Dedifferentiated amniotic fluid mesenchymal stem cell (primary cell): ENCODE data around the gene DUSP8.
"Not testable (repeated sequence)": the region's sequence is repeated elsewhere in the genome, so short reads cannot be mapped to it uniquely, and the experiment has no call there.

Source experiments
- DNase-seq: peaks from one replicate; pipeline ENCODE4 v3.0.0-alpha.2; 2016; ENCODE audit errors: extremely low spot score

Gene DUSP8

GRCh38 chr11:1589191-1589963 lies 17.3 kb upstream of the DUSP8 start:
- DNase-seq = not testable (repeated sequence)

DNA sequence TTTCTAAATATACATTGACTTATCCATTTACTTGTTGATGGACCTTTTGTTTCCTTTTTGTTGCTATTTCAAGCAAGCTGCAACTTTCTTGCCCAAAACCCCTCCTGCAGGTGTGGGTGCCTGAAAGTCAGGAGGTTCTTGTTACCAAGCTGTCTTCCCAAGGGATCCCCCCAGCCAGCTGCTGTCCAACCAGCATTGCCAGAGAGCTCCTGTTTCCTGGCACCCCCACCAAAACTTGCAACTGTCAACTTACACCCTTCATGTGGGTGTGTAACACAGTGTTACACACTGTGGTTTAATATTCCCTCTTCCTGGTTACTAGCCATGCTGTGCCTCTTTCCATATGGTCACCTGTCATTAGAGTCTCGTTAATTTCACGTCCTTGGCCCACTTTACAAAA lies 14.6 kb upstream of the DUSP8 start:
- DNase-seq = no peak

DNA sequence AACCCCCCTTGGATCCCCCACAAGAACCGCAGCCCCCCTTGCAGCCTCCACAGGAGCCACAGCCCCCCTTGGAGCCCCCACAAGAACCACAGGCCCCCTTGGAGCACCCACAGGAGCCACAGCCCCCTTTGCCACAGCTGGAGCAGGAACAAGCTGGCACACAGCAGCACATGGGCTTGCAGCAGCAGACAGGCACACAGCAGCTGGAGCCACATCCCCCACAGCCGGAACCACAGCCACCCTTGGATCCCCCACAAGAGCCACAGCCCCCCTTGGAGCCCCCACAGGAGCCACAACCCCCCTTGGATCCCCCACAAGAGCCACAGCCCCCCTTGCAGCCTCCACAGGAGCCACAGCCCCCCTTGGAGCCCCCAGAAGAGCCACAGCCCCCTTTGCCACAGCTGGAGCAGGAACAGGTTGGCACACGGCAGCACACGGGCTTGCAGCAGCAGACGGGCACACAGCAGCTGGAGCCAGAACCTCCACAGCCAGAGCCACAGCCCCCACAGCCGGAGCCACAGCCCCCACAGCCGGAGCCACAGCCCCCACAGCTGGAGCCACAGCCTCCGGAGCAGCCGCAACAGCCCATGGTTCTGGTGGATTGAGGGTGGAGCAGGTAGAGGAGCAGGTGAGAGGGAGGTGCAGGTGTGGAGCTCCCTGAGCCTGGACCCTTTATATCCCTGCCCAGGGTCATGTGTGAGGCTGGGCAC lies 12.7 kb upstream of the DUSP8 start, which contains the start of gene KRTAP5-1:
Gene KRTAP5-1 (minus strand): TSS at position 623 of the 710 bp plus-strand sequence. CDS start 34 bp downstream, at position 589.
- DNase-seq = not testable (repeated sequence)

GRCh38 chr11:1582909-1583308 lies 10.8 kb upstream of the DUSP8 start:
- not testable (repeated sequence) for DNase-seq

GRCh38 chr11:1581976-1582375 lies 9.9 kb upstream of the DUSP8 start:
- DNase-seq = no peak

GRCh38 chr11:1576825-1577224 lies 4.8 kb upstream of the DUSP8 start:
- no peak for DNase-seq

DNA sequence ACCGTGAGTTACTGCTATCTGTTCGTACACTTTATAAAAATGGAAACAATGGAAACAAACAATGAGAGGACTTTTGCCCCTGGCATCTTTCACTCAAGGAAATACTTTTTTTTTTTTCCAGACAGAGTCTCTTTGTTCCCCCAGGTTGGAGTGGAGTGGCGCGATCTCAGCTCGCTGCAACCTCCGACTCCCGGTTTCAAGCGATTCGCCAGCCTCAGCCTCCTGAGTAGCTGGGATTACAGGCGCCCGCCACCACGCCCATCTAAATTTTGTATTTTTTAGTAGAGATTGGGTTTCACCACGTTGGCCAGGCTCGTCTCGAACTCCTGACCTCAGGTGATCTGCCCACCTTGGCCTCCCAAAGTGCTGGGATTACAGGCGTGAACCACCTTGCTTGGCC lies 3.7 kb upstream of the DUSP8 start:
- DNase-seq = not testable (repeated sequence)

DNA sequence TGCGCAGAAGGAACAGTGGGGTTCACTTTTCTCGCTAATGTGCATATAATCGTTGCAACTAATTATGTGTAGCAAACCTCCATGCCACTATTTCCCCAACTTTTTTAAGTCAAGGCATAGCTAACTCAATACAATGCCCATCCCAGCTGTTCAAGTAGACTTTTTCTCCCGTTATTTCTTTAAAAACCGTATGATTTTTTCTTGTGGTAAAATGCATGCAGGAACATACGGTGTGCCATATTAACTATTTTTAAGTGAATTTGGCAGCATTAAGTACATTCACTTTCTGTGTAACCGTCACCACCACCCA lies 2.8 kb upstream of the DUSP8 start:
- no peak for DNase-seq

DNA sequence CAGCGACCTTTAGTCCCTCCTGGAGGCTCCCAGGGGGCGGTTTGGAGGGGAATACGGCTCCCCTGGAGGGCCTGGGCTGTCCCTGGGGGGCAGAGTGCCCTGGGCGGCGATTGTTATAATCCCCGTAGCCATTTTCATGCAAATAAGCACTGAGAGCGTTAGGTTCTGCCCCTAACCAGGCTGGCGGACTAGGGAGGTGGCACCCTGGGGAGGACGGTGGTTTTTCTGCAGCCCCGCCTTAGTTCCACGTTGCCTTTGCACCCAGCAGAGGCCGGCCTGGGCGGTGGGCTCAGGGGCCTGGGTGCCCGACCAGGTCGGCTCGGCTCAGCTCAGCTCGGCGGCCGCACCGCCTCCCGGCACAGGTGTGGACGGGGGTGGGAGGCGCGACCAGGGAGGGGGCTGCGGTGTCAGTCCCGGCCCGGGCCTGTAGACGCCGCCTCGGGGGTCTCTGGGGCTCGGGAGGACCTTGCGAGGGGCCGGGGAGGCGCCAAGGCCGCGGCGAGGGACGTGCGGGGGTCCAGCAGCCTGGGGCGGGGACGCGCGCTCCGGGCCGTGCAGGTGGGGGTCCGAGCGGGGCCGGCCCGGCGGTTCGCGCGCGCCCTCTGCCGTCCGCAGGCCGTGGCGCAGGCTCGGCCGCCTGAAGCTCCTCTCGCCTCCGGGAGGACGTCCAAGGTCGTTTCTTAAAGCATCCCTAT lies 2.3 kb upstream of the DUSP8 start:
- no peak for DNase-seq

DNA sequence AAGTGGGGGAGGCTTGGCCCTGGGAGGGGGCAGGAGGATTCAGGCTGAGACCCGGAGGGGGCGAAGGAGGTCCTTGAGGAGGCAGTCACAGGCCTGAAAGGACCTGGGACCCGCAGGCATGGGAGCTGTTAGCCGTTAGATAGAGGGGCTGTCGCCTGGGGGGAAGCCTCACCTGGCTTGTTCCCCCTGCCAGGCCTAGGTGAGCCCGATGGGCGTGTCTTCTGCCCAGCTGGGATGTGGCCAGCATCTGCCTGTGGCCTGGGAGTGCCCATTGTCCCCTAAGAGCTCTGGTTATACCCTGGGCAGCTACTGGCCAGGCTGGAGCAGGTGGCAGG lies 1.8 kb upstream of the DUSP8 start:
- DNase-seq = no peak

GRCh38 chr11:1573077-1573902 lies 1.2 kb upstream of the DUSP8 start:
- DNase-seq = no peak

- DNase-seq = no peak
These were observed 293 bp downstream of the DUSP8 start for GRCh38 chr11:1571760-1572196.

DNA sequence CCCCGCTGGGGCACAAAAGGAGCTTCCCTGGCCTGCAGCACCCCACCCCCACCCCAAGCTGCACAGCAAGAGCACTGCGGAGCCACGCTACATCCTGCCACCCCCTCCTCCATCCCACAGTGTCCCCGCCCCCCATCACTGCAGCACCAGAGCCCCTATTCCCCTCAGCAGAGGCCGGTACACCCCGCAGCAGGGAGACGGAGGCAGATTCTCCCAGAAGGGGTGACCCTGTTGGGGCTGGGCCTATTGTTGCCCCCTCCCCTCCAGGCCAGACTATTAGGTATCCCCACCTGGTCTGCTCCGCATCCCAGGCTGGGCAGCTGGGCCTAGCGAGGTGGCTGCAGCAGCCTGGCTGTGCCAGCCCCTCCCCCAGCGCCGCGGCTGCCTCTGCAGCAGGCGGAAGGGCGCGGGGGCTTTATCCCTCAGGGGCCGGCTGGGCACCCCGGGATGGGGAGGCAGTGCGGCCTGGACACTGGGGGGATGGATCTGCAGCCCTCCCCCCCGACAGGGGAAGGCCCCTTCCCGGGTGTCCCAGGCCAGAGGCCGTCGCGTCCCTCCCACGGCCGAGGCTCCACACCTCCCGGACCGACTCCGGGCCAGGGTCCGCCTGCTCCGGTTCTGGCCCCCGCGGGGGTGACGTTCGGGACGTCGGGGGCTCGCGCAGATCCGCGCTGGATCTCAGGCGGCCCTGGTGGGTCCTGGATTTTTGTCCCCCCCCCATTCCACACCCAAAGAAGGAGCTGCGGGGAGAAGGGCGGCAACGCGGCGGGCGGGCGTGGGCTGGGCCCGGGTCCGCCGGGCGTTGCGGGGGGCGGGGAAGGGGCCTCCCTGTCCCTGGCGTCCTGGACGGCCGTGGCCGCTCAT lies 943 bp downstream of the DUSP8 start:
- no peak for DNase-seq

DNA sequence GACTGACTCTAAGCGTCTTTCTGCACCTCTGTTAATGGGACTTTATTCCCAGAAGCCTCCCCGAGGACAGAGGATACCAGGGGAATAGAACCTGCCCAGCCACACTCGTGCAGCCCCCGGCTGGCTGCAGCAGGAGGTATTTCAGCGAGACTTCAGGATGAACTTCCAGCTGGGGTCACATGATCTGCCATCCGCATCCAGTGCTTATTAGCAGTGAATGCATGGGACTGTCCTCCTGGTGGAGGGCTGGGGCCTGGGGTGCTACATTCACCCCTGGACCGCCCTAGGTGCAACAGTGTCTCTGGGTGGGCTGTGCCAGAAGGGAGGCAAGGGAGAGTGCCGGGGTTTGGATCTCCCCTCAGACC lies 1.6 kb downstream of the DUSP8 start:
- DNase-seq = no peak

DNA sequence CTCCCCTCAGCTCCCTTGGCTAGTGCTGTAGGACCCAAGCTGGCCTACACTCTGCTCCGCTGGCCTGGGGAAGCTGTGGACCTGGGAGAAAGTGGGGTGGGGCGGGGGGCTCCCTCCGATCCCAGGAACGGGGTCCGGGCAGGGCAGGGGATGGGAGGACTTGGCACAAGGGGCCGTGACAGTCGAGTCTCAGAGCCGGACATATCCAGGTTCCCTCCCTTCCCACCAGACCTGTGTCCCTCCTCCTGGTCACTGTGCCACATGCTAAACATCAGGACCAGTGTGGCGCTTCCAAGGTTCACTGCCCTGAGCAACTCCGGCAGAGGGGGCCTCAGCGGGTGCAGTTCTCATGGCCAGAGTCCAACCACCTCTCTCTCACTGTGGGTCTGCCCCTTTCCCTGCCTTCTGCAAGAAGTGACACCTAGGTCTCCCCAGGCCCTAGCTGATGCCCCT lies 2.0 kb downstream of the DUSP8 start:
- no peak for DNase-seq

- DNase-seq = no peak
These were observed 2.8 kb downstream of the DUSP8 start for GRCh38 chr11:1569251-1569780.

- DNase-seq = no peak
These were observed 3.6 kb downstream of the DUSP8 start for GRCh38 chr11:1568441-1568911.

DNA sequence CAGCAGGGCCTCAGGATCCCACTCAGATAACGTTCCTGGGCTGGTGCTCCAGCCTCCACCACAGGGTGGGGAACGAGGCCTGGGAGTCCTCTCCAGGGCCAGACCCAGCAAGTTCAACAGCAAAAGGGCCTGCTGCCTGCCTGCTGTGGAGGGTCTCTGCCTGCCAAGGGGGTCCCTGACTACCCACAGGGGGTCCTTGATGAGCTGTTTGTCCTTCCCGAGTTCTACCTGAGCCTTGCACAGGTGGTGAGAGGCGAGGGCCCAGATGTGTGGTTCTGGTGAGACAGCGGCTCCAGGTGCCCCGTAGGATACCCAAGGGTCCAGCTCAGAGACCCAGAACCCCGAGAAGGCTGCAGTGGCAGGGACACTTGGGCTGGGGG lies 4.4 kb downstream of the DUSP8 start:
- no peak for DNase-seq

DNA sequence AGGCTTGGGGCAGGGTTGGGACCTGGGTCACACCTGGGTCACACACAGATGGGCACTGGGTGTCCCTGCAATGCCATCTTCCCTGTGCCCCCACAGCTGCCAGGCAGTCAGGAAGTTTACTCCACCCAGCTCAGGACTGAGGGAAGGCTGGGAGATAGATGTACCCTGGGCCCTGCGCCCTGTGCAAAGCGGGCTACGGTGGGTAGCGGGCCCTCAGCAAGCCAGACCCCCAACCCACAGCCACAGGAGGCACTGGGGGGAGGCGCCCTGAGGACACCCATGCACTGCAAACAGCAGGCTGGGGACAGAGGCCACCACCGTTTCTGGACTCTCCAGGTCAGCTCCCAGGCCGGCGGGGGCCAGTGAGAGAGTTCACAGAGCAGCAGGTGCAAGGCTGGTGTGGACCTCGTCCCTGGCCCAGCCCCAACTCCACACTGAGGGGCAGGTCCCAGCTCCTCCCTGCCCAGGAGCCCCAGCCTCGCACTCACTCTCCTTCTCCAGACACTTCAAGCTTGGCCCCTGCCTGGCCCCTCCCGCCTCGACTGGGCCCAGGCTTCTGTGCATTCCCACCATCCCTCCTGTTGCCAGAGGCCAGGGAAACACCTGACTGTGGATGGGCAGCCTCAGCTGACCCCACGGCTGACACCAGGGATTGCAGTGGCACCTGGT lies 4.9 kb downstream of the DUSP8 start:
- no peak for DNase-seq
